ENCODE results near the gene SORBS1. TPM values are rescaled to one million over a fixed set of nuclear protein-coding genes. Genes with fewer than 3 reads are reported as not detected.

Gene SORBS1
- polyA plus RNA-seq, 1 donor from 2014 or later: 39.5 TPM

GRCh38 chr10:95295031-95295755 lies 266.0 kb downstream of the SORBS1 start:
- Histone ChIP-seq H3K27ac (ENCODE audit: low read length) (no peak overlapping the region), H4K20me1 (ENCODE audit: insufficient read depth) (no peaks in the 10 kb centered on the region), H3K9ac (ENCODE audit: low read length) (no peak overlapping the region), H3F3A (ENCODE audit: insufficient read depth, low read length, poor library complexity, severe bottlenecking) (no peaks in the 10 kb centered on the region), H3K4me3 (ENCODE audit: low read length) (no peak overlapping the region), H3K79me2 (replicated peaks; ENCODE audit: insufficient read depth, low read length) (no peaks in the 10 kb centered on the region), H3K9me3 (ENCODE audit: low read length) (no peaks in the 10 kb centered on the region), H3K9me2 (ENCODE audit: insufficient read depth, low read length) (no peaks in the 10 kb centered on the region), H3K36me3 (ENCODE audit: insufficient read depth, low read length) (no peaks in the 10 kb centered on the region), H3K27me3 (ENCODE audit: insufficient read depth, low read depth, low read length) (peaks cover 29% of the 10 kb centered on the region), H3K4me2 (ENCODE audit: low read length) (no peak overlapping the region), H2AFZ (ENCODE audit: low read depth, low read length) (no peak overlapping the region)
- TF ChIP-seq MXI1 (conservative IDR thresholded peaks at IDR 0.05; ENCODE audit: poor library complexity, severe bottlenecking) (no peak), RAD21 (conservative IDR thresholded peaks at IDR 0.05) (no peak), EP300 (conservative IDR thresholded peaks at IDR 0.05; ENCODE audit: poor library complexity, severe bottlenecking) (no peak), CTCF (IDR thresholded peaks at IDR 0.05; ENCODE audit: poor library complexity, severe bottlenecking) (no peak), EZH2 (IDR thresholded peaks at IDR 0.05; ENCODE audit: borderline replicate concordance, insufficient read depth, low read length, poor library complexity, severe bottlenecking) (no peak), REST (IDR thresholded peaks at IDR 0.05; ENCODE audit: borderline replicate concordance) (no peak), POLR2AphosphoS5 (IDR thresholded peaks at IDR 0.05) (no peak)

GRCh38 chr10:95293631-95294030 lies 267.5 kb downstream of the SORBS1 start:
- H4K20me1 ChIP-seq (ENCODE audit: insufficient read depth): no peaks in the 10 kb centered on the region
- H3K27ac ChIP-seq (ENCODE audit: low read length): no peak overlapping the region
- H3K79me2 ChIP-seq (replicated peaks; ENCODE audit: insufficient read depth, low read length): no peaks in the 10 kb centered on the region
- no peak overlapping the region for H2AFZ ChIP-seq (ENCODE audit: low read depth, low read length)
- no peak overlapping the region for H3K4me3 ChIP-seq (ENCODE audit: low read length)
- peaks cover 42% of the 10 kb centered on the region for H3K27me3 ChIP-seq (ENCODE audit: insufficient read depth, low read depth, low read length)
- no peaks in the 10 kb centered on the region for H3K9me3 ChIP-seq (ENCODE audit: low read length)
- no peaks in the 10 kb centered on the region for H3K36me3 ChIP-seq (ENCODE audit: insufficient read depth, low read length)
- no peak for TF ChIP-seq EP300 (conservative IDR thresholded peaks at IDR 0.05; ENCODE audit: poor library complexity, severe bottlenecking)
- TF ChIP-seq EZH2 (IDR thresholded peaks at IDR 0.05; ENCODE audit: borderline replicate concordance, insufficient read depth, low read length, poor library complexity, severe bottlenecking): no peak
- no peak for TF ChIP-seq RAD21 (conservative IDR thresholded peaks at IDR 0.05)
- TF ChIP-seq POLR2AphosphoS5 (IDR thresholded peaks at IDR 0.05): no peak
- TF ChIP-seq CTCF (IDR thresholded peaks at IDR 0.05; ENCODE audit: poor library complexity, severe bottlenecking): no peak
- no peak for TF ChIP-seq MXI1 (conservative IDR thresholded peaks at IDR 0.05; ENCODE audit: poor library complexity, severe bottlenecking)
- no peak for TF ChIP-seq SMC3 (conservative IDR thresholded peaks at IDR 0.05; ENCODE audit: poor library complexity)
- no peak for TF ChIP-seq TAF1 (IDR thresholded peaks at IDR 0.05; ENCODE audit: low read depth)
- no peak for TF ChIP-seq REST (IDR thresholded peaks at IDR 0.05; ENCODE audit: borderline replicate concordance)
- H3F3A ChIP-seq (ENCODE audit: insufficient read depth, low read length, poor library complexity, severe bottlenecking): no peaks in the 10 kb centered on the region
- no peaks in the 10 kb centered on the region for H3K9me2 ChIP-seq (ENCODE audit: insufficient read depth, low read length)
- no peak overlapping the region for H3K4me2 ChIP-seq (ENCODE audit: low read length)
- H3K9ac ChIP-seq (ENCODE audit: low read length): no peak overlapping the region

Data from neural cell (in vitro differentiated cells).